ENCODE results near the gene PDE11A. TPM values are rescaled to one million over a fixed set of nuclear protein-coding genes. Genes with fewer than 3 reads are reported as not detected.

PDE11A gene
- total RNA-seq, 2 experiments from 2014 or later, result not detected

GRCh38 chr2:177873915-177874314, 198.7 kb downstream of the PDE11A start:
- CTCF ChIA-PET, result no interaction called here
- TF ChIP-seq, protein P1, sequence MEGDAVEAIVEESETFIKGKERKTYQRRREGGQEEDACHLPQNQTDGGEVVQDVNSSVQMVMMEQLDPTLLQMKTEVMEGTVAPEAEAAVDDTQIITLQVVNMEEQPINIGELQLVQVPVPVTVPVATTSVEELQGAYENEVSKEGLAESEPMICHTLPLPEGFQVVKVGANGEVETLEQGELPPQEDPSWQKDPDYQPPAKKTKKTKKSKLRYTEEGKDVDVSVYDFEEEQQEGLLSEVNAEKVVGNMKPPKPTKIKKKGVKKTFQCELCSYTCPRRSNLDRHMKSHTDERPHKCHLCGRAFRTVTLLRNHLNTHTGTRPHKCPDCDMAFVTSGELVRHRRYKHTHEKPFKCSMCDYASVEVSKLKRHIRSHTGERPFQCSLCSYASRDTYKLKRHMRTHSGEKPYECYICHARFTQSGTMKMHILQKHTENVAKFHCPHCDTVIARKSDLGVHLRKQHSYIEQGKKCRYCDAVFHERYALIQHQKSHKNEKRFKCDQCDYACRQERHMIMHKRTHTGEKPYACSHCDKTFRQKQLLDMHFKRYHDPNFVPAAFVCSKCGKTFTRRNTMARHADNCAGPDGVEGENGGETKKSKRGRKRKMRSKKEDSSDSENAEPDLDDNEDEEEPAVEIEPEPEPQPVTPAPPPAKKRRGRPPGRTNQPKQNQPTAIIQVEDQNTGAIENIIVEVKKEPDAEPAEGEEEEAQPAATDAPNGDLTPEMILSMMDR (IDR thresholded peaks at IDR 0.05), result no peak
- Mint-ChIP-seq H3K36me3 (ENCODE audit: low read depth) (no peaks in the 10 kb centered on the region), H3K27ac (no peak overlapping the region), H3K9me3 (no peaks in the 10 kb centered on the region), H3K27me3 (peaks cover 4% of the 10 kb centered on the region), H3K4me3 (no peak overlapping the region), H3K4me1 (ENCODE audit: low read depth) (no peaks in the 10 kb centered on the region)
- intact Hi-C loops (cut with DNase I, micrococcal nuclease), result no loop called here
- no peaks in the 10 kb centered on the region for H3K36me3 ChIP-seq (ENCODE audit: insufficient read depth, low read length)
- no peaks in the 10 kb centered on the region for H3K27me3 ChIP-seq (ENCODE audit: control insufficient read depth in 1 of 2, insufficient read depth in 2 of 2, low read length in 2 of 2)
- no peaks in the 10 kb centered on the region for H3K9me3 ChIP-seq (ENCODE audit: control insufficient read depth in 1 of 2, insufficient read depth in 1 of 2, low read length in 2 of 2)
- H3K4me1 ChIP-seq (ENCODE audit: insufficient read depth, low read length), result no peaks in the 10 kb centered on the region
- H3K4me3 ChIP-seq (ENCODE audit: low read length), result no peak overlapping the region
- no peak for ATAC-seq (ENCODE audit: poor library complexity)
- no peak overlapping the region for H3K27ac ChIP-seq (ENCODE audit: low read depth in 1 of 2, low read length in 2 of 2)
- no peak for DNase-seq
- POLR2A ChIA-PET, result no interaction called here

DNA sequence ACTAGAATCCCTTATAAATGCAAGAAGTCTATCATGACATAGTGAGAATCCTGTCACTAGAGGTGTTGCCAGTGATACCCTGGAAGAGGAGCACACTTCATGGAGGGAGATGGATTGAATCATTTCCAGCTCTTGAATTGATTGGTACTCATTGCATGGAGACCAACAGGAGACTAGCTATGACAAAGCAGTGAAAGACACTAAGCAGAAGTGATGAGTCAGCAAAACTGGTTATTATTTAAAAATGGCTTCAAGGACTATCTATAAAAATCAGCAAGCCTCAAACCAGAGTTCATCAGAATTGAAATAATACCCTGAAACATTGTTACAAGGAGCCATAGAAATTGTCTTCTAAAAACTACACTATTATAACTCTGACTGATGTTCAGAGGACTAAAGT, 200.3 kb downstream of the PDE11A start:
- H3K36me3 ChIP-seq (ENCODE audit: insufficient read depth, low read length), result no peaks in the 10 kb centered on the region
- no peaks in the 10 kb centered on the region for H3K9me3 ChIP-seq (ENCODE audit: control insufficient read depth in 1 of 2, insufficient read depth in 1 of 2, low read length in 2 of 2)
- Mint-ChIP-seq H3K27ac (no peak overlapping the region), H3K4me1 (ENCODE audit: low read depth) (no peaks in the 10 kb centered on the region), H3K36me3 (ENCODE audit: low read depth) (no peaks in the 10 kb centered on the region), H3K9me3 (no peaks in the 10 kb centered on the region), H3K27me3 (no peaks in the 10 kb centered on the region), H3K4me3 (no peak overlapping the region)
- H3K27ac ChIP-seq (ENCODE audit: low read depth in 1 of 2, low read length in 2 of 2), result no peak overlapping the region
- H3K4me1 ChIP-seq (ENCODE audit: insufficient read depth, low read length), result no peaks in the 10 kb centered on the region
- intact Hi-C loops (cut with DNase I, micrococcal nuclease), result no loop called here
- no peaks in the 10 kb centered on the region for H3K27me3 ChIP-seq (ENCODE audit: control insufficient read depth in 1 of 2, insufficient read depth in 2 of 2, low read length in 2 of 2)
- TF ChIP-seq, protein P1 (IDR thresholded peaks at IDR 0.05), result no peak
- ChIA-PET CTCF (no interaction called here), POLR2A (no interaction called here)
- no peak for ATAC-seq (ENCODE audit: poor library complexity)
- H3K4me3 ChIP-seq (ENCODE audit: low read length), result no peak overlapping the region
- no peak for DNase-seq

GRCh38 chr2:177869912-177870311, 202.7 kb downstream of the PDE11A start:
- ChIA-PET CTCF (no interaction called here), POLR2A (no interaction called here)
- DNase-seq, result no peak
- H3K4me3 ChIP-seq (ENCODE audit: low read length), result no peak overlapping the region
- Mint-ChIP-seq H3K4me3 (no peak overlapping the region), H3K27me3 (no peaks in the 10 kb centered on the region), H3K27ac (no peak overlapping the region), H3K4me1 (ENCODE audit: low read depth) (no peaks in the 10 kb centered on the region), H3K9me3 (no peaks in the 10 kb centered on the region), H3K36me3 (ENCODE audit: low read depth) (no peaks in the 10 kb centered on the region)
- H3K27ac ChIP-seq (ENCODE audit: low read depth in 1 of 2, low read length in 2 of 2), result no peak overlapping the region
- intact Hi-C loops (cut with DNase I, micrococcal nuclease), result no loop called here
- H3K27me3 ChIP-seq (ENCODE audit: control insufficient read depth in 1 of 2, insufficient read depth in 2 of 2, low read length in 2 of 2), result no peaks in the 10 kb centered on the region
- TF ChIP-seq, protein P1 (IDR thresholded peaks at IDR 0.05), result no peak
- no peaks in the 10 kb centered on the region for H3K4me1 ChIP-seq (ENCODE audit: insufficient read depth, low read length)
- no peaks in the 10 kb centered on the region for H3K9me3 ChIP-seq (ENCODE audit: control insufficient read depth in 1 of 2, insufficient read depth in 1 of 2, low read length in 2 of 2)
- H3K36me3 ChIP-seq (ENCODE audit: insufficient read depth, low read length), result no peaks in the 10 kb centered on the region
- no peak for ATAC-seq (ENCODE audit: poor library complexity)
